Measurements from ENCODE around the gene THEM4.

Gene THEM4

DNA sequence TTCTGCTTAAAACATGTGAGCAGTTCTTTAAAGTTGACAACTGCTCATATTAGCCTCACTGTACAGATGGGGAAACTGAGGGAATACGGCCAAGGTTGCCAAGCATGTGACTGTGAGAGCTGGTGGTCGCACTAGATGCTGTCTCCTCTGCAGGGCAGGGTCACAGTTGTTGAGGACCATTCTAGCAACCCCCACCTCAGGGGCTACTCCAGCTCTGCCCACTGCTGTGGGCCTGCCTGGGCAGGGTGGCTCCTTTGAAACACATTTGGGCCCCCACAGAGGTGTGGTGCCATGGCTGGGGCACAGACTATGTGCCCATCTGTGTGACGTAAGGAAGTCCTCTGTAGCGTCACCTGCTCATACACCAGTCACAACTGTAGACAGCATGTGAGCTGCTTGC, 56.6 kb downstream of the THEM4 start:
- H3K27me3 ChIP-seq (ENCODE audit: control insufficient read depth, insufficient read depth, low read length): peaks cover 9% of the 10 kb centered on the region
- no peaks in the 10 kb centered on the region for H3K36me3 ChIP-seq (ENCODE audit: control insufficient read depth, insufficient read depth, low read length)
- no peak overlapping the region for H3K4me3 ChIP-seq (ENCODE audit: low read depth, low read length)
- H3K9ac ChIP-seq (ENCODE audit: low read depth, low read length): no peak overlapping the region
- H3K4me1 ChIP-seq (ENCODE audit: control insufficient read depth, insufficient read depth, low read length): peaks cover 3% of the 10 kb centered on the region
- H3K9me3 ChIP-seq (ENCODE audit: control insufficient read depth, insufficient read depth, low read length): no peaks in the 10 kb centered on the region

DNA sequence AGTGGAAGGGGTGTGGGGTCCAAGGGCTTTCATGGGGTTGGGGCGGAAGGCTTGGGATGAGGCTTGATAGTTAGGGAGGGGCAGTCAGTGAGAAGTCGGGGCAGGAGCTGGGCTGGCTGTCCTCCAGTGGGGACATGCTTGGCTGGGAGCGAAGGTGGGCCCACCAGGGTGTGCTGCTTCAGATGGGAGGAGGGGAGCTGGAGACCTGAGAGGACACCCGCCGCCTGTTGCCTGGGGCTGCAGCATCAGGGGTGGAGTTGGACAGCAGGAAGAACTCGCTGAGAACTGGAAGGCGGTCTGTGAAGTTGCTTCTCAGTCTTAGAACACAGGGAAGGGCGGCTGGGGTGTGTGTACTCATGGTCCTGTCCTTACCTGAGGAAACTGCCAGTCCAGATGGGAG, 57.4 kb downstream of the THEM4 start:
- Histone ChIP-seq H3K36me3 (ENCODE audit: control insufficient read depth, insufficient read depth, low read length) (no peaks in the 10 kb centered on the region), H3K4me1 (ENCODE audit: control insufficient read depth, insufficient read depth, low read length) (peaks cover 3% of the 10 kb centered on the region), H3K9me3 (ENCODE audit: control insufficient read depth, insufficient read depth, low read length) (no peaks in the 10 kb centered on the region), H3K4me3 (ENCODE audit: low read depth, low read length) (no peak overlapping the region), H3K27me3 (ENCODE audit: control insufficient read depth, insufficient read depth, low read length) (peaks cover 2% of the 10 kb centered on the region), H3K9ac (ENCODE audit: low read depth, low read length) (no peak overlapping the region)

GRCh38 chr1:151849871-151850270, 59.4 kb downstream of the THEM4 start:
- Histone ChIP-seq H3K9me3 (ENCODE audit: control insufficient read depth, insufficient read depth, low read length) (no peaks in the 10 kb centered on the region), H3K9ac (ENCODE audit: low read depth, low read length) (no peak overlapping the region), H3K27me3 (ENCODE audit: control insufficient read depth, insufficient read depth, low read length) (peaks cover 2% of the 10 kb centered on the region), H3K4me3 (ENCODE audit: low read depth, low read length) (no peak overlapping the region), H3K36me3 (ENCODE audit: control insufficient read depth, insufficient read depth, low read length) (no peaks in the 10 kb centered on the region), H3K4me1 (ENCODE audit: control insufficient read depth, insufficient read depth, low read length) (peaks cover 13% of the 10 kb centered on the region)

GRCh38 chr1:151849126-151849525, 60.2 kb downstream of the THEM4 start:
- peaks cover 2% of the 10 kb centered on the region for H3K27me3 ChIP-seq (ENCODE audit: control insufficient read depth, insufficient read depth, low read length)

DNA sequence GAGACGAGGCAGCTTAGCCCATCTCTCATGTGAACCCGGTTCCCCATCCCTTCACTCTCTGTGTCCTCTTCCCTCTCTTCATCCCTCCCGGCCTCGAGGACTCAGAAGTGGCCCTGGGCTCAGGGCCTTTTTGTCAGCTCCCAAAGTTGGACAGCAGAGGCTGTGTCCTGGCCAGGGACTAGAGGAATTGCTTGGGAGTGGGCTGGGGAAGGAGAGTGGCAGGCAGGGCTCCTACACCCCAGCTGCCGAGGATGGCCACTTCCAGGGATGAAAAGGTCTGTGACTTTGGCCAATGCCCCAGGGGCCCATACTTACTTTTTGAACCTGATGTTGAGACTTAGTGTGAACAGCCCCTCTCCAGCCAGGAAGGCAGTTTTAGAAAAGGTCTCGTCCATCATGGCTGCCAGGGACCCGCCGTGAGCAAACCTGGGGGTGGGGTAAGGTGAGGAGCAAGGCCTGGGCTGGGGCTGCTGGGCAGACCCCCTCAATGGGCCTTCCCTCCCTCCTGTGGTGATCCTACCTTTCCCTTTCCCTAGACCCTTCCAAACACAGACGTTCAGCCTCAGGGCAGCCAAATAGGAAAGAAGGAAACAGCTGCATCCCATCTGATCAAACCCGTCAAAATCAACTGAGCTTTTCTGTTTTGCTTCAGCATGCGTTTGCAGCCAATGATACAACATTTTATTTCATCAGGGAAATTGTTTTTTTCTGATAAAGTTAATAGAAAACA, 61.3 kb downstream of the THEM4 start:
- no peaks in the 10 kb centered on the region for H3K36me3 ChIP-seq (ENCODE audit: control insufficient read depth, insufficient read depth, low read length)
- H3K4me3 ChIP-seq (ENCODE audit: low read depth, low read length): no peak overlapping the region
- H3K9ac ChIP-seq (ENCODE audit: low read depth, low read length): no peak overlapping the region
- no peaks in the 10 kb centered on the region for H3K9me3 ChIP-seq (ENCODE audit: control insufficient read depth, insufficient read depth, low read length)
- peaks cover 13% of the 10 kb centered on the region for H3K4me1 ChIP-seq (ENCODE audit: control insufficient read depth, insufficient read depth, low read length)
- peaks cover 2% of the 10 kb centered on the region for H3K27me3 ChIP-seq (ENCODE audit: control insufficient read depth, insufficient read depth, low read length)

More at GRCh38 chr1:151849126-151849525, 60.2 kb downstream of the THEM4 start:
- peaks cover 13% of the 10 kb centered on the region for H3K4me1 ChIP-seq (ENCODE audit: control insufficient read depth, insufficient read depth, low read length)
- H3K36me3 ChIP-seq (ENCODE audit: control insufficient read depth, insufficient read depth, low read length): no peaks in the 10 kb centered on the region
- no peak overlapping the region for H3K4me3 ChIP-seq (ENCODE audit: low read depth, low read length)
- no peak overlapping the region for H3K9ac ChIP-seq (ENCODE audit: low read depth, low read length)
- no peaks in the 10 kb centered on the region for H3K9me3 ChIP-seq (ENCODE audit: control insufficient read depth, insufficient read depth, low read length)

DNA sequence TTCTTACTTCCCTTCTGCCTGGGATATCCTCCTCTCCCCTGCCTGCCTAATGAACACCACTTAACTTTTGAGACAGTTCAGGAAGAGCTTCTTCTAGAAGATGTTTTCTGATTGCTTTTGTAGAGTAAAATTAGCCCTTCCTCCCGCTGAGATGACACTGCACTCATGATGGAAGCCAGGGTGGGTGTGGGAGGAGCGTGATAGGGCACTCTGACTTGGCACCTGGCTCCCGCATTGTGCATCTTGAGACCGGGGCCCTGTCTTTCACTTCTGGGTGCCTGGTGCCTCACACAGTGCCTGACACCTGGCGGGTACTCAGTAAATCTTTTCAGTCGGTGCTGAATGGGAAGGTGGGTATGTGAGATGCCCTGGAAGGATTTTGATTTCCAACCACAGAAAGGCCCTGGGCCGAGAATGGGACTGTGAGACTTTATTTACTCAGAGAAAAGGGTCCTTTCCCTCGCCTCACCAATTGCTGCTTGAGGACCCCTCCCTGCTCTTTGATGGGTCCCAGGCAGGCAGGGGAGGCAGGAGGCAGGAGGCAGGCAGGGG, 62.5 kb downstream of the THEM4 start:
- Histone ChIP-seq H3K9me3 (ENCODE audit: control insufficient read depth, insufficient read depth, low read length) (no peaks in the 10 kb centered on the region), H3K4me1 (ENCODE audit: control insufficient read depth, insufficient read depth, low read length) (peaks cover 13% of the 10 kb centered on the region), H3K27me3 (ENCODE audit: control insufficient read depth, insufficient read depth, low read length) (peaks cover 6% of the 10 kb centered on the region), H3K36me3 (ENCODE audit: control insufficient read depth, insufficient read depth, low read length) (no peaks in the 10 kb centered on the region), H3K4me3 (ENCODE audit: low read depth, low read length) (no peak overlapping the region), H3K9ac (ENCODE audit: low read depth, low read length) (no peak overlapping the region)

DNA sequence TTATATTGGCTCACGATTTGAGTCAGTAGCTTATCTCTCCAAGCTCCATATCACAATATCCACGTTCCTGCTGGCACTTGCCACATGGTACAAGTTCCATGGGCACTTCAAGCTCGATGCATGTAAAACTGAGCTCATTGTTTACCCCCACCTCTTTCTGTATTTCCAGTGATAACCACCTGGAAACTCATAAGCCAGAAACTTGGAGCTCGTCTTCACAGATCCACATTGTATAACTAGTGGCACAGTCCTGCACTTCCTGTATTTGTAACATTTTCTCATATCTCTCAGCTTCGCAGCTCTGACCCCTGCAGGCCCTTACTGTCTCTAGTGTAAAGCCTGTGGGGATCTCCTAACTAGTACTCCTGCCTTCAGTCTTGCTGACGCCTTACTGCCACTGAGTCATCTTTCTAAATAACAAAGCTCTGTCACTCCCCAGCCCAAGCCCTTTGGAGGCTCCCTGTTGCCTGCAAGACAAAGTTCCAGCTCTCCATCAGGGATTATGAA, 63.2 kb downstream of the THEM4 start:
- H3K9ac ChIP-seq (ENCODE audit: low read depth, low read length): no peak overlapping the region
- no peaks in the 10 kb centered on the region for H3K9me3 ChIP-seq (ENCODE audit: control insufficient read depth, insufficient read depth, low read length)
- peaks cover 11% of the 10 kb centered on the region for H3K27me3 ChIP-seq (ENCODE audit: control insufficient read depth, insufficient read depth, low read length)
- no peaks in the 10 kb centered on the region for H3K36me3 ChIP-seq (ENCODE audit: control insufficient read depth, insufficient read depth, low read length)
- H3K4me1 ChIP-seq (ENCODE audit: control insufficient read depth, insufficient read depth, low read length): peaks cover 13% of the 10 kb centered on the region
- no peak overlapping the region for H3K4me3 ChIP-seq (ENCODE audit: low read depth, low read length)

- peaks cover 15% of the 10 kb centered on the region for H3K4me1 ChIP-seq (ENCODE audit: control insufficient read depth, insufficient read depth, low read length)
- H3K9me3 ChIP-seq (ENCODE audit: control insufficient read depth, insufficient read depth, low read length): no peaks in the 10 kb centered on the region
- no peak overlapping the region for H3K9ac ChIP-seq (ENCODE audit: low read depth, low read length)
- H3K27me3 ChIP-seq (ENCODE audit: control insufficient read depth, insufficient read depth, low read length): peaks cover 21% of the 10 kb centered on the region
- no peak overlapping the region for H3K4me3 ChIP-seq (ENCODE audit: low read depth, low read length)
- H3K36me3 ChIP-seq (ENCODE audit: control insufficient read depth, insufficient read depth, low read length): no peaks in the 10 kb centered on the region
These were observed 65.9 kb downstream of the THEM4 start for GRCh38 chr1:151843398-151843797.

GRCh38 chr1:151841141-151841540, 68.2 kb downstream of the THEM4 start:
- H3K9me3 ChIP-seq (ENCODE audit: control insufficient read depth, insufficient read depth, low read length): no peaks in the 10 kb centered on the region
- no peak overlapping the region for H3K9ac ChIP-seq (ENCODE audit: low read depth, low read length)
- H3K36me3 ChIP-seq (ENCODE audit: control insufficient read depth, insufficient read depth, low read length): no peaks in the 10 kb centered on the region
- peaks cover 11% of the 10 kb centered on the region for H3K4me1 ChIP-seq (ENCODE audit: control insufficient read depth, insufficient read depth, low read length)
- no peak overlapping the region for H3K4me3 ChIP-seq (ENCODE audit: low read depth, low read length)
- H3K27me3 ChIP-seq (ENCODE audit: control insufficient read depth, insufficient read depth, low read length): peaks cover 35% of the 10 kb centered on the region

DNA sequence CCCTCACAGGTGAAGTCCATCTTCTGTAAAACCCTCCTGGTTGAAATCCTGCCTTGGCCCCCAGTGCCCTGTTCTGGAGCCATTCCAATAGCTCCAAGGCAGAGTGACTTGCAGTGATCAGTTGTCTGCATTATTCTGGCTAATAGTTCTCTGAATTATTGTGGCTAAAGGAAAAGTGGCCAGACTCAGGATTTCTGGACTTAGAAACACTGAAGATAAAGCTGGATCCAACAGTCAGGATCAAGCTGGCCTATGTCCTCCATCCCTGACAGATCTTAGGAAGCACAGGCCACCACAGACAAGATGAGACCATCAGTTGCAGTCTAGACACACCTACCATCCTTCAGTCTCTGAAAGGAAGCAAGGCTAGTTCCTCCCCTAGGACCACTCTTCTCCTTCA, 68.9 kb downstream of the THEM4 start:
- H3K4me3 ChIP-seq (ENCODE audit: low read depth, low read length): peak overlapping the region; percentile 76
- H3K4me1 ChIP-seq (ENCODE audit: control insufficient read depth, insufficient read depth, low read length): peaks cover 8% of the 10 kb centered on the region
- H3K9ac ChIP-seq (ENCODE audit: low read depth, low read length): peak overlapping the region; percentile 87
- H3K36me3 ChIP-seq (ENCODE audit: control insufficient read depth, insufficient read depth, low read length): no peaks in the 10 kb centered on the region
- no peaks in the 10 kb centered on the region for H3K9me3 ChIP-seq (ENCODE audit: control insufficient read depth, insufficient read depth, low read length)
- peaks cover 35% of the 10 kb centered on the region for H3K27me3 ChIP-seq (ENCODE audit: control insufficient read depth, insufficient read depth, low read length)

DNA sequence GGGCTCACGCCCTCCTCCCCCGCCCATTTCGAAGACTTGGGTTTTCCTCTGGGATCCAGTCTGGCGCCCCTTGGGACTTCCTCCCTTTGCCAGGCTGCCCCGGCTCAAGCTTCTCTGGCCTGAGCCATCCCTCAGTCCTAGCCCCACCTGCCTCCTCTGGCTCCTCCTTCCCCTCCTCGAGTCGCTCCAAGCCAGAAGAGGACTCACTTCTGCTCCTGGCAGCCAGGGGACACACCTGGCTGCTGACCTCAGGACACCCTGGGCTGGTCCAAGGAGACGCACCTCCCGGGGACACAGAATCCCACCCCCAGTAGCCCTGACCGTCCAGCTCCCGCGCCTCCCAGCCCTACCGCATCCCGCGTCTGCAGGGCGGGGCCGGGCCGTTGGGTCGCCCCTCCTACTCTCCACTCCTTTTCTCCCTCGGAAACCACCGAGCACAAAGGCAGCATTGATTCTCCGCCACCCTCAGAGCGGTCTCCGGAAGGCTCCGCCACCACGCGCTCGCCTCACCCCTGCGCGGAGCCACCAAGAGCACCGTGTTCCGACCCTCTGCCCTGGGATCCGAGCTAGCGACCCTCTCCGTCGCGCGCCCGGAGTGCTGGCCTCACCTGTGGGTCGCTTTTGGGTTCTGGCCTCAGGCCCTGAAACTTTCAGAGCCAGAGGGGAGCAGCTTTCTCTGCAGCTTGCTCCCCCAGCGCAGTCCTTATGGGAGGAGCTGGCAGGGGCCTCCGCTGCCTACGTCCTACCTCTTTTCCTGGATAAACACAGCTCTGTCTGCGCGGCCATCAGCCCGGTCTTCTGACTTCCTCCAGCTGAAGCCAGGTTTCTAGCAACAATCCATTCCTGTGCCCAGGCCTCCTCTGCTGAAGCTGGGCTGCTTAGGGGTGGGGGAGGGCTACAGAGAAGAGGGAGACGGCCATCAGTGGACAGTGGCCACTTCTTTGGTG, 69.6 kb downstream of the THEM4 start, which contains the start of gene C2CD4D:
Gene C2CD4D, minus strand, starts transcription at position 364 of the 947 bp plus-strand sequence. CDS start 831 bp downstream, outside the sequence.
- H3K4me1 ChIP-seq (ENCODE audit: control insufficient read depth, insufficient read depth, low read length): peaks cover 8% of the 10 kb centered on the region
- peaks cover 35% of the 10 kb centered on the region for H3K27me3 ChIP-seq (ENCODE audit: control insufficient read depth, insufficient read depth, low read length)
- no peaks in the 10 kb centered on the region for H3K9me3 ChIP-seq (ENCODE audit: control insufficient read depth, insufficient read depth, low read length)
- no peaks in the 10 kb centered on the region for H3K36me3 ChIP-seq (ENCODE audit: control insufficient read depth, insufficient read depth, low read length)
- H3K9ac ChIP-seq (ENCODE audit: low read depth, low read length): peak within 1 kb of the TSS; percentile 87
- peak within 1 kb of the TSS; percentile 76 for H3K4me3 ChIP-seq (ENCODE audit: low read depth, low read length)

All from iPS-15b (cell line).